ENCODE results near the gene PRAMEF1. TPM values are rescaled to one million over a fixed set of nuclear protein-coding genes. Genes with fewer than 3 reads are reported as not detected.
"Not testable (repeated sequence)": the region's sequence is repeated elsewhere in the genome, so short reads cannot be mapped to it uniquely, and the experiment has no call there.

PRAMEF1 gene
- total RNA-seq, 2 experiments from 2014 or later, result not detected

- CTCF ChIA-PET, result no interaction called here
- DNase-seq, result no peak
- POLR2A ChIA-PET, result no interaction called here
- Mint-ChIP-seq H3K4me3 (no peak overlapping the region), H3K4me1 (no peaks in the 10 kb centered on the region), H3K27me3 (peaks cover 14% of the 10 kb centered on the region), H3K27ac (no peak overlapping the region), H3K36me3 (ENCODE audit: low read depth) (no peaks in the 10 kb centered on the region), H3K9me3 (no peaks in the 10 kb centered on the region)
These were observed 27.2 kb upstream of the PRAMEF1 start for GRCh38 chr1:12764016-12764415.

- no peaks in the 10 kb centered on the region for H3K9me3 Mint-ChIP-seq
- peaks cover 20% of the 10 kb centered on the region for H3K27me3 Mint-ChIP-seq
- H3K27ac Mint-ChIP-seq, result no peak overlapping the region
- H3K36me3 Mint-ChIP-seq (ENCODE audit: low read depth), result no peaks in the 10 kb centered on the region
- H3K4me3 Mint-ChIP-seq, result no peak overlapping the region
- DNase-seq, result no peak
- no peaks in the 10 kb centered on the region for H3K4me1 Mint-ChIP-seq
- CTCF ChIA-PET, result no interaction called here
- POLR2A ChIA-PET, result no interaction called here
These were observed 22.2 kb upstream of the PRAMEF1 start for GRCh38 chr1:12769031-12769430.

- ChIA-PET POLR2A (no interaction called here), CTCF (no interaction called here)
- H3K4me1 Mint-ChIP-seq, result no peaks in the 10 kb centered on the region
- H3K36me3 Mint-ChIP-seq (ENCODE audit: low read depth), result no peaks in the 10 kb centered on the region
- H3K27ac Mint-ChIP-seq, result no peak overlapping the region
- peaks cover 20% of the 10 kb centered on the region for H3K27me3 Mint-ChIP-seq
- no peak for DNase-seq
- H3K9me3 Mint-ChIP-seq, result no peaks in the 10 kb centered on the region
- no peak overlapping the region for H3K4me3 Mint-ChIP-seq
These were observed 21.2 kb upstream of the PRAMEF1 start for GRCh38 chr1:12769976-12770505.

GRCh38 chr1:12770620-12771019 lies 20.6 kb upstream of the PRAMEF1 start:
- Mint-ChIP-seq H3K27ac (no peak overlapping the region), H3K4me1 (no peaks in the 10 kb centered on the region)

GRCh38 chr1:12771186-12771585 lies 20.0 kb upstream of the PRAMEF1 start:
- Mint-ChIP-seq H3K4me3 (no peak overlapping the region), H3K9me3 (no peaks in the 10 kb centered on the region), H3K27me3 (peaks cover 17% of the 10 kb centered on the region), H3K36me3 (ENCODE audit: low read depth) (no peaks in the 10 kb centered on the region), H3K4me1 (no peaks in the 10 kb centered on the region), H3K27ac (no peak overlapping the region)
- no peak for DNase-seq
- POLR2A ChIA-PET, result no interaction called here
- CTCF ChIA-PET, result no interaction called here

More at GRCh38 chr1:12770620-12771019, 20.6 kb upstream of the PRAMEF1 start:
- CTCF ChIA-PET, result no interaction called here
- Mint-ChIP-seq H3K4me3 (no peak overlapping the region), H3K36me3 (ENCODE audit: low read depth) (no peaks in the 10 kb centered on the region), H3K9me3 (no peaks in the 10 kb centered on the region), H3K27me3 (peaks cover 18% of the 10 kb centered on the region)
- POLR2A ChIA-PET, result no interaction called here
- no peak for DNase-seq

GRCh38 chr1:12772520-12772919 lies 18.7 kb upstream of the PRAMEF1 start:
- CTCF ChIA-PET, result no interaction called here
- no peaks in the 10 kb centered on the region for H3K9me3 Mint-ChIP-seq
- no peak overlapping the region for H3K4me3 Mint-ChIP-seq
- DNase-seq, result no peak
- H3K36me3 Mint-ChIP-seq (ENCODE audit: low read depth), result no peaks in the 10 kb centered on the region
- POLR2A ChIA-PET, result no interaction called here
- H3K27me3 Mint-ChIP-seq, result peaks cover 10% of the 10 kb centered on the region
- H3K27ac Mint-ChIP-seq, result no peak overlapping the region
- H3K4me1 Mint-ChIP-seq, result no peaks in the 10 kb centered on the region

- Mint-ChIP-seq H3K27ac (no peak within 1 kb of the TSS), H3K4me3 (no peak within 1 kb of the TSS), H3K9me3 (no peaks in the 10 kb centered on the region), H3K4me1 (no peaks in the 10 kb centered on the region), H3K36me3 (ENCODE audit: low read depth) (no peaks in the 10 kb centered on the region), H3K27me3 (peaks cover 6% of the 10 kb centered on the region)
- ChIA-PET CTCF (no interaction called here), POLR2A (no interaction called here)
- no peak for DNase-seq
These were observed 17.8 kb upstream of the PRAMEF1 start, which contains the start of gene PRAMEF12 for GRCh38 chr1:12773438-12773837. TSS of gene PRAMEF12 (plus strand) at chr1:12773738. CDS start at chr1:12774868, 1,130 bp downstream.

- H3K4me3 Mint-ChIP-seq, result no peak overlapping the region
- H3K4me1 Mint-ChIP-seq, result no peaks in the 10 kb centered on the region
- H3K27me3 Mint-ChIP-seq, result peaks cover 3% of the 10 kb centered on the region
- no peak overlapping the region for H3K27ac Mint-ChIP-seq
- H3K36me3 Mint-ChIP-seq (ENCODE audit: low read depth), result no peaks in the 10 kb centered on the region
- ChIA-PET CTCF (interaction anchor here (1.3 kb wide), 1 partner anchor 12 kb away, joined by 3 read pairs; no protein-coding TSS in a partner anchor), POLR2A (no interaction called here)
- no peak for DNase-seq
- H3K9me3 Mint-ChIP-seq, result no peaks in the 10 kb centered on the region
These were observed 16.3 kb upstream of the PRAMEF1 start for GRCh38 chr1:12774801-12775345.

GRCh38 chr1:12775443-12775842 lies 15.8 kb upstream of the PRAMEF1 start:
- Mint-ChIP-seq H3K9me3 (no peaks in the 10 kb centered on the region), H3K4me1 (no peaks in the 10 kb centered on the region), H3K27me3 (peaks cover 3% of the 10 kb centered on the region), H3K36me3 (ENCODE audit: low read depth) (no peaks in the 10 kb centered on the region), H3K4me3 (no peak overlapping the region), H3K27ac (no peak overlapping the region)
- ChIA-PET POLR2A (no interaction called here), CTCF (interaction anchor here (1.3 kb wide), 1 partner anchor 12 kb away, joined by 3 read pairs; no protein-coding TSS in a partner anchor)
- DNase-seq, result no peak

GRCh38 chr1:12776801-12777557 lies 14.2 kb upstream of the PRAMEF1 start:
- no peak for DNase-seq
- Mint-ChIP-seq H3K4me3 (no peak overlapping the region), H3K27ac (no peak overlapping the region), H3K27me3 (peaks cover 3% of the 10 kb centered on the region), H3K9me3 (no peaks in the 10 kb centered on the region), H3K4me1 (no peaks in the 10 kb centered on the region), H3K36me3 (ENCODE audit: low read depth) (no peaks in the 10 kb centered on the region)
- ChIA-PET CTCF (no interaction called here), POLR2A (no interaction called here)

- POLR2A ChIA-PET, result no interaction called here
- no peak for DNase-seq
- Mint-ChIP-seq H3K4me3 (no peak overlapping the region), H3K27ac (no peak overlapping the region), H3K36me3 (ENCODE audit: low read depth) (no peaks in the 10 kb centered on the region), H3K9me3 (no peaks in the 10 kb centered on the region), H3K27me3 (no peaks in the 10 kb centered on the region), H3K4me1 (no peaks in the 10 kb centered on the region)
- CTCF ChIA-PET, result no interaction called here
These were observed 13.1 kb upstream of the PRAMEF1 start for GRCh38 chr1:12778061-12778460.

GRCh38 chr1:12778907-12779306 lies 12.3 kb upstream of the PRAMEF1 start:
- no peaks in the 10 kb centered on the region for H3K36me3 Mint-ChIP-seq (ENCODE audit: low read depth)
- no peak for DNase-seq
- ChIA-PET CTCF (no interaction called here), POLR2A (no interaction called here)
- H3K9me3 Mint-ChIP-seq, result peaks cover 2% of the 10 kb centered on the region
- H3K4me3 Mint-ChIP-seq, result no peak overlapping the region
- H3K27me3 Mint-ChIP-seq, result no peaks in the 10 kb centered on the region
- no peak overlapping the region for H3K27ac Mint-ChIP-seq
- H3K4me1 Mint-ChIP-seq, result no peaks in the 10 kb centered on the region

GRCh38 chr1:12781488-12781887 lies 9.7 kb upstream of the PRAMEF1 start:
- POLR2A ChIA-PET, CTCF ChIA-PET: not testable (repeated sequence)

GRCh38 chr1:12783783-12784182 lies 7.4 kb upstream of the PRAMEF1 start:
- H3K27ac Mint-ChIP-seq; H3K36me3 Mint-ChIP-seq (ENCODE audit: low read depth); H3K27me3 Mint-ChIP-seq; H3K4me1 Mint-ChIP-seq; CTCF ChIA-PET; H3K4me3 Mint-ChIP-seq; POLR2A ChIA-PET: not testable (repeated sequence)
- peaks cover 12% of the 10 kb centered on the region for H3K9me3 Mint-ChIP-seq
- DNase-seq, result peak; percentile 13

More at GRCh38 chr1:12781488-12781887, 9.7 kb upstream of the PRAMEF1 start:
- not testable (repeated sequence) for H3K4me1 Mint-ChIP-seq; H3K27ac Mint-ChIP-seq; H3K36me3 Mint-ChIP-seq (ENCODE audit: low read depth); DNase-seq; H3K4me3 Mint-ChIP-seq; H3K27me3 Mint-ChIP-seq
- H3K9me3 Mint-ChIP-seq, result peaks cover 12% of the 10 kb centered on the region

Measured in activated CD4-positive, alpha-beta T cell treated with anti-CD3 and anti-CD28 coated beads, Interleukin-2, amount 10 ng/mL, durations not matched to agents 7 days and 5 days (primary cell).